ENCODE results near the gene ADNP. TPM values are rescaled to one million over a fixed set of nuclear protein-coding genes. Genes with fewer than 3 reads are reported as not detected.
"Not testable (repeated sequence)": the region's sequence is repeated elsewhere in the genome, so short reads cannot be mapped to it uniquely, and the experiment has no call there.

Gene ADNP
- total RNA-seq, 2 experiments from 2014 or later: 66.1 to 81.2 TPM

GRCh38 chr20:50886184-50886790 lies 45.0 kb downstream of the ADNP start:
- no peaks in the 10 kb centered on the region for H3K9me3 Mint-ChIP-seq (ENCODE audit: low read depth)
- no peak overlapping the region for H3K27ac Mint-ChIP-seq
- CTCF ChIA-PET: no interaction called here
- DNase-seq (no peak), ATAC-seq (no peak)
- no peak overlapping the region for H3K4me3 Mint-ChIP-seq
- no peaks in the 10 kb centered on the region for H3K27me3 Mint-ChIP-seq
- H3K4me1 Mint-ChIP-seq: peaks cover 10% of the 10 kb centered on the region
- peaks cover 50% of the 10 kb centered on the region for H3K36me3 Mint-ChIP-seq

GRCh38 chr20:50885781-50886180 lies 45.5 kb downstream of the ADNP start:
- peaks cover 8% of the 10 kb centered on the region for H3K4me1 Mint-ChIP-seq
- CTCF ChIA-PET: no interaction called here
- peaks cover 45% of the 10 kb centered on the region for H3K36me3 Mint-ChIP-seq
- ATAC-seq (no peak), DNase-seq (no peak)
- no peaks in the 10 kb centered on the region for H3K9me3 Mint-ChIP-seq (ENCODE audit: low read depth)
- H3K27me3 Mint-ChIP-seq: no peaks in the 10 kb centered on the region
- H3K4me3 Mint-ChIP-seq: no peak overlapping the region
- no peak overlapping the region for H3K27ac Mint-ChIP-seq

- Mint-ChIP-seq H3K4me3 (no peak overlapping the region), H3K9me3 (ENCODE audit: low read depth) (no peaks in the 10 kb centered on the region), H3K36me3 (peaks cover 42% of the 10 kb centered on the region), H3K27ac (no peak overlapping the region), H3K4me1 (peaks cover 8% of the 10 kb centered on the region), H3K27me3 (no peaks in the 10 kb centered on the region)
- ATAC-seq (no peak), DNase-seq (no peak)
- CTCF ChIA-PET: interaction anchor here (1.5 kb wide), 1 partner anchor 91 kb away, joined by 7 read pairs; the partner anchor contains the start of gene BCAS4
Observed at GRCh38 chr20:50885068-50885467, 46.2 kb downstream of the ADNP start.

GRCh38 chr20:50883856-50884255 lies 47.4 kb downstream of the ADNP start:
- H3K4me3 Mint-ChIP-seq: no peak overlapping the region
- ATAC-seq: no peak
- CTCF ChIA-PET: interaction anchor here (1.0 to 1.5 kb wide), 2 partner anchors 89 to 90 kb away, joined by 4 to 7 read pairs; partner anchors contain the start of gene BCAS4
- DNase-seq: no peak
- peaks cover 8% of the 10 kb centered on the region for H3K4me1 Mint-ChIP-seq
- H3K36me3 Mint-ChIP-seq: peaks cover 38% of the 10 kb centered on the region
- no peaks in the 10 kb centered on the region for H3K9me3 Mint-ChIP-seq (ENCODE audit: low read depth)
- H3K27me3 Mint-ChIP-seq: no peaks in the 10 kb centered on the region
- H3K27ac Mint-ChIP-seq: no peak overlapping the region

GRCh38 chr20:50881759-50882424 lies 49.3 kb downstream of the ADNP start:
- CTCF ChIA-PET: interaction anchor here (1.8 kb wide), 1 partner anchor 88 kb away, joined by 5 read pairs; no protein-coding TSS in a partner anchor
- H3K36me3 Mint-ChIP-seq: peaks cover 32% of the 10 kb centered on the region

GRCh38 chr20:50879649-50880550 lies 51.3 kb downstream of the ADNP start:
- Mint-ChIP-seq H3K9me3 (ENCODE audit: low read depth) (no peaks in the 10 kb centered on the region), H3K4me3 (no peak overlapping the region), H3K27me3 (no peaks in the 10 kb centered on the region), H3K36me3 (peaks cover 28% of the 10 kb centered on the region), H3K27ac (no peak overlapping the region), H3K4me1 (peaks cover 8% of the 10 kb centered on the region)
- no peak for DNase-seq
- CTCF ChIA-PET: interaction anchor here (0.9 to 1.9 kb wide), 3 partner anchors 49 to 88 kb away, joined by 3 to 5 read pairs (median 5); no protein-coding TSS in a partner anchor
- ATAC-seq: no peak

More at GRCh38 chr20:50881759-50882424, 49.3 kb downstream of the ADNP start:
- H3K27me3 Mint-ChIP-seq; H3K4me3 Mint-ChIP-seq; DNase-seq; ATAC-seq; H3K4me1 Mint-ChIP-seq; H3K27ac Mint-ChIP-seq; H3K9me3 Mint-ChIP-seq (ENCODE audit: low read depth): not testable (repeated sequence)

- Mint-ChIP-seq H3K36me3 (peaks cover 17% of the 10 kb centered on the region), H3K27ac (no peak overlapping the region), H3K9me3 (ENCODE audit: low read depth) (no peaks in the 10 kb centered on the region), H3K4me3 (no peak overlapping the region), H3K4me1 (no peaks in the 10 kb centered on the region), H3K27me3 (no peaks in the 10 kb centered on the region)
- CTCF ChIA-PET: no interaction called here
- no peak for DNase-seq
- ATAC-seq: no peak
Observed at GRCh38 chr20:50877232-50877743, 53.9 kb downstream of the ADNP start.

- no peaks in the 10 kb centered on the region for H3K4me1 Mint-ChIP-seq
- CTCF ChIA-PET: no interaction called here
- no peaks in the 10 kb centered on the region for H3K27me3 Mint-ChIP-seq
- H3K4me3 Mint-ChIP-seq: no peak overlapping the region
- H3K27ac Mint-ChIP-seq: no peak overlapping the region
- no peaks in the 10 kb centered on the region for H3K9me3 Mint-ChIP-seq (ENCODE audit: low read depth)
- ATAC-seq: no peak
- H3K36me3 Mint-ChIP-seq: peaks cover 14% of the 10 kb centered on the region
- DNase-seq: no peak
Observed at GRCh38 chr20:50876816-50877215, 54.4 kb downstream of the ADNP start.

- Mint-ChIP-seq H3K4me3 (no peak overlapping the region), H3K9me3 (ENCODE audit: low read depth) (no peaks in the 10 kb centered on the region), H3K27ac (no peak overlapping the region), H3K36me3 (peaks cover 13% of the 10 kb centered on the region), H3K27me3 (no peaks in the 10 kb centered on the region), H3K4me1 (no peaks in the 10 kb centered on the region)
- DNase-seq (no peak), ATAC-seq (no peak)
- CTCF ChIA-PET: interaction anchor here (0.9 kb wide), 1 partner anchor 82 kb away, joined by 6 read pairs; the partner anchor contains the start of gene BCAS4
Observed at GRCh38 chr20:50876063-50876685, 55.1 kb downstream of the ADNP start.

- CTCF ChIA-PET: interaction anchor here (0.9 to 1.0 kb wide), 2 partner anchors 54 to 80 kb away, joined by 3 to 6 read pairs; partner anchors contain the start of gene BCAS4
- Mint-ChIP-seq H3K4me3 (no peak overlapping the region), H3K9me3 (ENCODE audit: low read depth) (no peaks in the 10 kb centered on the region), H3K27me3 (no peaks in the 10 kb centered on the region), H3K4me1 (no peaks in the 10 kb centered on the region), H3K36me3 (peaks cover 13% of the 10 kb centered on the region), H3K27ac (no peak overlapping the region)
- DNase-seq: no peak
- ATAC-seq: no peak
Observed at GRCh38 chr20:50874758-50875665, 56.2 kb downstream of the ADNP start.

GRCh38 chr20:50874111-50874757 lies 57.0 kb downstream of the ADNP start:
- Mint-ChIP-seq H3K27ac (no peak overlapping the region), H3K36me3 (peaks cover 9% of the 10 kb centered on the region), H3K27me3 (no peaks in the 10 kb centered on the region), H3K4me1 (no peaks in the 10 kb centered on the region), H3K4me3 (no peak overlapping the region), H3K9me3 (ENCODE audit: low read depth) (no peaks in the 10 kb centered on the region)
- no peak for ATAC-seq
- DNase-seq: no peak
- CTCF ChIA-PET: interaction anchor here (1.0 to 2.2 kb wide), 2 partner anchors 54 to 55 kb away, joined by 3 to 5 read pairs; no protein-coding TSS in a partner anchor

All from activated CD8-positive, alpha-beta memory T cell treated with anti-CD3 and anti-CD28 coated beads, Interleukin-2, amount 10 ng/mL, durations not matched to agents 7 days and 5 days (primary cell).